Measurements from ENCODE around the gene DENND1A. TPM values are rescaled to one million over a fixed set of nuclear protein-coding genes. Genes with fewer than 3 reads are reported as not detected.

The DENND1A gene
- total RNA-seq, 2 donors from 2014 or later, result 12.6 to 22.7 TPM

DNA sequence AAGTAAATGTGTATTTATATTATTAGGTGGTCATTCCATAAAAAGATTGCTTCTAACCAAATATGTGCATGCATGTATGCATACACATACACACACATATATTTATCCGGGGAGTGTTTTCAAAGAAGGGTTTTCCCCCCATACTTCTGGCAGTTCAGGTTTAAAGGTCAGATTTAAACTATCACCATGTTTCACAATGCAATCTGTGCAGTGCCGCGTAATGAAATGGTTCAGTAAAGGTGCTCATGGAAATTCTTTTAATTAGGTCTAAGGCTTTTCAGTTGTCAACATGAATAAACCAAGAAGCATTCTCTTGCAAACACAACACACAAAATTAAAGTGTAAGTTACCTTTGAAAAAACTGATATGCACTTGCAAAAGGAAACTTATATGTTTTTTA, 362.9 kb downstream of the DENND1A start:
- H3K27ac Mint-ChIP-seq, result no peak overlapping the region
- H3K36me3 Mint-ChIP-seq, result peaks cover 10 to 22% of the 10 kb centered on the region in 2 donors
- ATAC-seq (no peak), DNase-seq (ENCODE audit: low spot score in 2 of 2) (no peak)
- peaks cover 0 to 3% of the 10 kb centered on the region in 2 donors for H3K9me3 Mint-ChIP-seq

DNA sequence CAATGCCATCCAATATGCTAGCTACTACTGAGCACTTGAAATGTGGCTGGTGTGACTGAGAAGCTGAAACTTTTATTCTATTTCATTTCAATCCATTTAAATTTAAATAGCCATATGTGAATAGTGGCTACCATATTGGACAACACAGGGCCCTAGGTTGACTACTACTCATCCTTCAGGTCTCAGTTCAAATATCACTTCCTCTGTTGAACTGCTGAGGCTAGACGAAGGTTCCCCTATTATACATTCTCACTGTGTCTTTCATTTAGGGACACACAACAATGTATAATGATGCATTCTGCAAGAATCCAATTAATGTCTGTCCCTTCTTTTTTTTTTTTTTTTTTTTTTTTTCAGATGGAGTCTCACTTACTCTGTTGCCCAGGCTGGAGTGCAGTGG, 365.3 kb downstream of the DENND1A start:
- no peak for ATAC-seq
- no peak for DNase-seq (ENCODE audit: low spot score in 2 of 2)
- Mint-ChIP-seq H3K36me3 (peaks cover 13 to 29% of the 10 kb centered on the region in 2 donors), H3K27ac (no peak overlapping the region), H3K9me3 (peaks cover 0 to 13% of the 10 kb centered on the region in 2 donors)

DNA sequence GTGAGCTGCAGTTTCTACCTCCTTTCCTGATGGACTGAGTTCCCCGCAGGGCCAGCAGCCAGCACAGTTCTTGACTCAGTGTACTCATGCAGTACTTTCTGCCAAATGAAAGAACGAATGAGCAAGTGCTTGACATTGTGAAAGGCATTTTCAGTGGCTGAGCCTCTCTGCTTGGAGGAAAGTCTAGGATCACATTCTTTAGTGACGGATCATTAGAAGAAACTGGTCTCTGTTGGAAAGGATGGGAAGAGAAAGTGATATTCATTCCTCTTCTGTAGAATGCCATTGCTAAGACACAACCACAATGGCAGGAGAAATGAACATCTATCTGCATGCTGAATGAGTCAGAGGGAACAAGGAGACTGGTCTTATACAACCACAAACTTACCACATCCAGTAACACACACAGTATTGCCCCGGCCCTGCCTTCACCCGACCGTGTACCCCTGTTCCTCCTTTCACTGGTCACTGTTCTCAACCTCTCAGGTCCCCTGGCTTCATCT, 367.0 kb downstream of the DENND1A start:
- DNase-seq (ENCODE audit: low spot score in 2 of 2) (no peak), ATAC-seq (peak; percentile 97)
- peaks cover 0 to 13% of the 10 kb centered on the region in 2 donors for H3K9me3 Mint-ChIP-seq
- peaks cover 5 to 16% of the 10 kb centered on the region in 2 donors for H3K36me3 Mint-ChIP-seq
- peak overlapping the region in 1 of 2 donors; percentile 46 for H3K27ac Mint-ChIP-seq

DNA sequence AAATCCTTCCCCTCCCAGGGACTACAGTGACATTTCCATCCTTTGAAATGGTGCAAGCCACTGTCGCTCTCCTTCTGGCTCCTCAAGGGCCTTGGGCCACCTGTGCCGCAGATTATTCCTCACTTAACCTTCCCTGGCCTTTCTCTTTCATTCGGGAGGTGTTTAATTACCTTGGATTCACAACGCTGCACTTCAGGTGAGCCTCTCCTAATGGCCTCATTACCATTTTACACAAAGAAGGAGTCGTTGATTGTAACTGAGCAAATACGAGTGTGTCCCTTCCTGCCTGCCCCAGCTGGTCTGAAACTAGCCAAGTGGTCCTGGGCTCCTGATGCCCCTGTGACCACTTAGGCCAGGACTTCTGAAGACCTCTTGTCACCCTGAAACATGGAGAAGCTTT, 368.9 kb downstream of the DENND1A start:
- peaks cover 20 to 28% of the 10 kb centered on the region in 2 donors for H3K36me3 Mint-ChIP-seq
- DNase-seq (ENCODE audit: low spot score in 2 of 2) (no peak), ATAC-seq (no peak)
- no peak overlapping the region for H3K27ac Mint-ChIP-seq
- H3K9me3 Mint-ChIP-seq, result peaks cover 0 to 13% of the 10 kb centered on the region in 2 donors

DNA sequence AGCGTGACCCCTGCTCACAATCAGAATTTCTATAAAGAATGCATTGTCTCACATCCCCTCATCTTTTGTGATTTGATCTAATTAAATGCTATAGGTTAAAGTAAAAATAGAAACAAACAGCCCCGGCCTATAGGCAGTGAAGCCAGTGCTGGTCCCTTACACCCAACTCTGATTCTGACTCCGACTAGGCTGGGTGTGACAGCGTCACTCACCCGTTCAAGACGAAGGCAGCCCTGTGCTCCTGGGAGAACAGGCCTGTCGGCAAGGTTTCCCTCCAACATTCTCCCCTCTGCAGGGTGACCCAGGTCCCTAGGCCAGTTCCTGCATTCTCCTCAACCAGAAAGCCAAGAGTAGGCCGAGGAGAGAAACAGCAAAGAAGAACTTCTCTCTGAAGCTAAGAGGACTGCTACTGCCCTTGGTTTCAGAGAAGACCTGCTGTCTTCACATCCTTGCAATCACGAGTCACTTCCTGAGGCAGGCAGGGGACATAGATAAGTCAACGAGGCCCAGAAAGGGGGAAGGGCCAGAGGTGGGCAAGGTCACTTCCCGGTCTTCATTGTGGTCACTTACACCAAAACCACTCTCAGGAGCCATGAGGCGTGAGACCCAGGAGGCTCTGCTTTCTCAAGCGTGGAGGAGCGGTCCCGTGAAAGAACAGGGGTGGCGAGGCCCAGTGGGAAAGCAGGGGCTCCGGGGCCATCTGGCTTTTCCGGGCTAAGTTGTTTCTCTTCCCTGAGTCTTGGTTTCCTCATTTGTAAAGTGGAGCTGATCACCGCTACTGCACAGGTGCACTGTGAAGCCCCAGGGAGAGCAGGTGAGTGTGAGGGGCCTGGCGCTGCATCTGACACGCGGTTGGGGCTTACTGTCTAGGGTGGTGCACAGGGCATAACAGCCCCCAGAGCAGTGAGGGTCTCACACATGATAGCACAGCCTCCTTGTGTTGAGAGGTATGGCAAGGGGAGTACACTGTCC, 373.2 kb downstream of the DENND1A start:
- peaks cover 0 to 8% of the 10 kb centered on the region in 2 donors for H3K9me3 Mint-ChIP-seq
- peaks cover 25 to 35% of the 10 kb centered on the region in 2 donors for H3K36me3 Mint-ChIP-seq
- peak overlapping the region in 1 of 2 donors; percentile 74 for H3K27ac Mint-ChIP-seq
- ATAC-seq (peak in 1 of 2 donors; percentile 22), DNase-seq (ENCODE audit: low spot score in 2 of 2) (no peak)

DNA sequence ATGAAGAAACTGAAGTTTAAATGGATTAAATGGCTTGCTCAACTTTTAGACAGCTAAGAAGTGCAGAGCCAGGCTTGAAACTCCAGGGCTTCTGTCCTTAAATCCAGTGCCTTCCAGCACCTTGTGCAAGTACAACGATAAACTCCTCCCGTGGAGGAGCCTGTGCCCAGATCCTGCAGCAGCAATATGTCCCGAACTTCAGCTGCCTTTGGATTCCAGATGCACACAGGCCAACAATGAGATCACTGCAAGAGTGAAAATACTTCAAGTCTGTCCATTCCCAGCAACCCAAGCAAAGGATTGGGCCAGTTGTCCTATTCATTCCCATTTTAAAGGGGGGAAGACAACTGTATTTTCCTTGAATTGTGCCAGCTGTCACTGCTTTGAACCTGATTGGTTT, 374.3 kb downstream of the DENND1A start:
- peak overlapping the region in 1 of 2 donors; percentile 57 for H3K27ac Mint-ChIP-seq
- ATAC-seq, result no peak
- peaks cover 25% of the 10 kb centered on the region in 2 donors for H3K36me3 Mint-ChIP-seq
- H3K9me3 Mint-ChIP-seq, result no peaks in the 10 kb centered on the region
- DNase-seq (ENCODE audit: low spot score in 2 of 2), result no peak

DNA sequence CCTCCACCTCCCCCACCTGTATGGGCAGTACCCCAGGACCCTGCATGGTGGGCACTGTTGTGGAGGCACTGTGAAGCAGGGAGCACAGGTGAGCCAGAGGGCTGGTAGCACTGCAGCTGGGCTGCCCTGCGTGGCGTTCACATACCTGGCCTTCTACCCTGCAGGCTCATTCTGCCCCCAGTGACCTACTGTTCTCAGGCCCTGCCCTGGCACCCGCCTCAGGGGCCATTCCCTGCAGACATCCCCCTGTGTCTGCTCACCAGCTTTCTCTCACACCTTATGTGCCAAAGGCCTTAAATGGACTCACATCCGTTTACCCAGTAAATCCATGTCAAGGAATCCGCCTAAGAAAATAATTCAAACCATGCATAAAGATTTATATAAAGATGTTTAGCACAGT, 377.4 kb downstream of the DENND1A start:
- Mint-ChIP-seq H3K27ac (peak overlapping the region in 1 of 2 donors; percentile 72), H3K9me3 (no peaks in the 10 kb centered on the region), H3K36me3 (peaks cover 25% of the 10 kb centered on the region in 2 donors)
- DNase-seq (ENCODE audit: low spot score in 2 of 2) (no peak), ATAC-seq (no peak)

DNA sequence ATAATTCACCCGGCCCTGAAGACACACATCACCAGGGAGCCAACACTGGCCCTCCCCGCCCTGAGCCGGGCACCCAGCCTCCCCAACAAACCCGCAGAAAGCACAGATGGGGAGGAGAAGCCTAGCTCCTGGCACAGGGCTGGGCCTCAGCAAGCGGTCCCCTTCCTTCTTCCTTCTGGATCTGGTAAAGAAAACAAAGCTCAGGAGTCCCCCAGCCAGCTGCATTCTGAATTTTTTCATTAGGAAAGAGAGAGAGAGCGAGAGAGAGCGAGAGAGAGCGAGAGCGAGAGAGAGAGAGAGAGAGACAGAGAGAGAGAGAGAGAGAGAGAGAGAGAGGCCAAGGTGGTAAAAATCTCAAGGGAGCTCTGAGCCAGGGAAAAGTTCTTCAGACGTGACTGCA, 378.2 kb downstream of the DENND1A start:
- Mint-ChIP-seq H3K9me3 (no peaks in the 10 kb centered on the region), H3K27ac (peak overlapping the region in 1 of 2 donors; percentile 29), H3K36me3 (peaks cover 17 to 19% of the 10 kb centered on the region in 2 donors)
- DNase-seq (ENCODE audit: low spot score in 2 of 2) (no peak), ATAC-seq (no peak)

DNA sequence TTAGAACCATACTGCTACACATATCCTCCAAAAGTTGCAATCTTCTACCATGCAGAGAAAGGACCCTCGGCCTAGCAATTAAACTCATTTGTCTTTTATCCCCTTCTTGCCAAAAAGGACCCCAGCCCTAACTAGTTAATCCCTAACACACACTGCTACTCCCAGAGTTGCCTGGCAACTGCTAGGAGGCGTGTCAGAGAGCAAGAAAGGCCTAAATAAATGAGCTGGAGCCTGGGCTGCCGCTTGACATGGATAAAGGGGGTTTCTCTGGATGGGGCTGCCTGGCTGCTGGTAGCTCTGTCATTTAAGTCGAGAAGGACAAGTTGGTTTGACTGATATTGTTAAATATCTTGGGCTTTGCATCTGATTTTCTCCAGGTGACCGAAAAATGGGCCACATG, 379.1 kb downstream of the DENND1A start:
- no peaks in the 10 kb centered on the region for H3K9me3 Mint-ChIP-seq
- H3K27ac Mint-ChIP-seq, result peak overlapping the region in 1 of 2 donors; percentile 18
- ATAC-seq (no peak), DNase-seq (ENCODE audit: low spot score in 2 of 2) (no peak)
- peaks cover 8 to 10% of the 10 kb centered on the region in 2 donors for H3K36me3 Mint-ChIP-seq

DNA sequence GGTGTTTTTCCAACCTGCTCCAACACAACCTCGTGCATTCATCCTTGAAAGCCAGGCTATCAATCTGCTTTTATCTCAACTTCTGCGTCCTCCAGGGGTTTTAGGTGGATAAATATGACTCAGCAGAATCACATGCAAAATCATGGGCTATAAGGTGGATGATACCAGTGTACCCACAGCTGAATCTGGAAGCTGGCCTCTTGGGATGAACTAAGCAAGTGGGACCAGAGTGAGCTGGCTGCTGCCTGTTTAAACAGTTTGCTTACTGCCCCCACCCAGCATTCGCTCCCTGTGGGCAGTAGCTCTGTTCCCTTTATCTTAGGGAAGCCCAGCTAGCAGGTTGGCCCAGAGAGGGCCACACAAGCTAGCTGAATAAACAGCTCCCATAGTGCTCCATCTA, 379.9 kb downstream of the DENND1A start:
- peaks cover under 1 to 2% of the 10 kb centered on the region in 2 donors for H3K36me3 Mint-ChIP-seq
- DNase-seq (ENCODE audit: low spot score in 2 of 2), result no peak
- H3K27ac Mint-ChIP-seq, result peak overlapping the region; percentile 53 to 74
- H3K9me3 Mint-ChIP-seq, result no peaks in the 10 kb centered on the region
- no peak for ATAC-seq

DNA sequence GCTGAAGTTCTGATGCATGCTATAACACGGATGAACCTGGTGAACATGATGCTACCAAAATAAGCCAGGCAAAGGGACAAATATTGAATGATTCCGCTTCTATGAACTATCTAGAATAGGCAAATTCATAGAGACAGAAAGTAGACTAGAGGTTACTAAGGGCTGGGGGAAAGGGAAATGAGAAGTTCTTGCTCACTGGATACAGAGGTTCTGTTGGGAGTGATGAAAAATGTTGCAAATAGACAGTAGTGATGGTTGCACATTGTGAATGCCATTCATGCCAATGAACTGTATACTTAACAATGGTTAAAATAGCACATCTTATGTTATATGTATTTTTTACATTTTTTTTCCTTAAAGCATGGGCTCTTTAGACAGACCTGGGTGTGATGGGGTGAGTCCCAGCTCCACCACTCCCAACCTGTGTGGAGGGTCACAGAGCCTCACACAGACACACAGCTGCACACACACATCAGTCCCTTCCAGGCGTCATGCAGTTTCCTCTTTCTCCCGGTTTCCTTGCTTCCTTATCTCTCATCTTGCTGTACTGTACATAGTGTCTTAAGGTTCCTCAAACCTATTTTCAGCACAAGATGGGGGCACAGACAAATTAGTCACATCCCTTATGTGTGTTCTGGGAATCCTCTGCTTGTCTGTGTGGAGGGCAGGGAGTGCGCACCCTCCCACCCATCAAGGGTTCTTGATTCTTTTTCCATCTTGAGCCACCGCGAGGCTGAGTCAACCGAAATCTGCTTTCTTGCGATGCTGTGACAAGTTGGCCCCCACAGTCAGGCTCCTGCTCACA, 381.0 kb downstream of the DENND1A start:
- DNase-seq (ENCODE audit: low spot score in 2 of 2), result peak in 1 of 2 donors; percentile 43
- H3K27ac Mint-ChIP-seq, result peak overlapping the region; percentile 53 to 74
- no peaks in the 10 kb centered on the region for H3K9me3 Mint-ChIP-seq
- peak; percentile 89 to 93 for ATAC-seq
- no peaks in the 10 kb centered on the region for H3K36me3 Mint-ChIP-seq

DNA sequence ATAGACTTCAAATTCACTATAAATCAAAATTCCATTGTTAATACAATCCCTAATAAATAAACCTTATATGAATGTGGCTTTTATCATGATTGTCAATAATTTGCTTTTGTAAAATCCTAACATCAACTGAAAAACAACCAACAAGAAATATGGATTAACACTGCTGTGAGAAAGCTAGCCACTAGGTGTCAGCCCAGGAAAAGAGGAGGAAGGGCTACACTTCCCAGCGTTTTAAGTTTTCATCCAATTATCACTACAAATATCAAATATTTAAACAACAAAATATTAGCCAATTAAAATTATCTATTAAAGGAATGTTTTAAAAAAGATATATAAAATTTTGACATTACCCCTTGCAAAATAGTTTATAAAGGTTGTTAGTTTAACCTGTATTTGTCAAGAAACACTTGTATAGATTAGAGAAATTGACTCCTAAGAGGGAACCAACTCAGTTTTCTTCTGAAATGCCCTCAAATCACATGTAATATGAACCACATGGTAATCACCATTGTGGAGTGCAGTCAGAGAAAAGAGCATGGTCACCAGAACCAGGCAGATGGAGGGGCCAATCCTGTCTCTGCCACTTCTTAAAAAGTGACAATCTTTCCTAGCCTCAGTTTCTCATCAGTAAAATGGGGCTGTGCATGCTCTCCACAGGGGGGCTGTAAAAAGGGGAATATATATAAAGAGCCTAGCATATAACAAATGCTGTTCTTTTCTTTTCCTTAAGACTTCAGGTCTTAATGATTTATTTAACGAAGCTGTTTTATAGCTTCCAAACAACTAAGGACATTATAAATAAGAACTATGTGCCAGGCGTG, 385.7 kb downstream of the DENND1A start:
- Mint-ChIP-seq H3K27ac (no peak overlapping the region), H3K9me3 (no peaks in the 10 kb centered on the region), H3K36me3 (no peaks in the 10 kb centered on the region)
- DNase-seq (ENCODE audit: low spot score in 2 of 2) (no peak), ATAC-seq (no peak)

DNA sequence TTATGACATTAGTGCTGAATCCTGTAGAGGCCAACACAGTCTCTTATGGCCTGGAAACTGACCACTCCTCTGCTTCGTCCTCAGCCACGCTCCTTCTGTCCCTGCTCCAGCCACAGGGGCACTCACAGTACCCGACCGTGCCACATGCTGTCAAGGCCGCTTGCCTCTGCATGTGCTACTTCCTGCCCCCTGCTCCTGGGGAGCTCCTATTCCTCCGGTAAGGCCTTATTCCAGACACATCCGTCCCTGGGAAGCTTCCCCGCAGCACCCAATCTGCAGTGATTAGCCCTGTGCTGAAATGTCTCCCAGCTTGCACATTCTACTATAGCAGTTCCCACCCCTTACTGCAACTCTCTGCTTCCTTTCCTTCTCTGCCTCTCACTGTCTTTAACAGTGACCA, 386.4 kb downstream of the DENND1A start:
- Mint-ChIP-seq H3K36me3 (no peaks in the 10 kb centered on the region), H3K9me3 (no peaks in the 10 kb centered on the region), H3K27ac (peak overlapping the region in 1 of 2 donors; percentile 25)
- ATAC-seq, result no peak
- DNase-seq (ENCODE audit: low spot score in 2 of 2), result no peak

DNA sequence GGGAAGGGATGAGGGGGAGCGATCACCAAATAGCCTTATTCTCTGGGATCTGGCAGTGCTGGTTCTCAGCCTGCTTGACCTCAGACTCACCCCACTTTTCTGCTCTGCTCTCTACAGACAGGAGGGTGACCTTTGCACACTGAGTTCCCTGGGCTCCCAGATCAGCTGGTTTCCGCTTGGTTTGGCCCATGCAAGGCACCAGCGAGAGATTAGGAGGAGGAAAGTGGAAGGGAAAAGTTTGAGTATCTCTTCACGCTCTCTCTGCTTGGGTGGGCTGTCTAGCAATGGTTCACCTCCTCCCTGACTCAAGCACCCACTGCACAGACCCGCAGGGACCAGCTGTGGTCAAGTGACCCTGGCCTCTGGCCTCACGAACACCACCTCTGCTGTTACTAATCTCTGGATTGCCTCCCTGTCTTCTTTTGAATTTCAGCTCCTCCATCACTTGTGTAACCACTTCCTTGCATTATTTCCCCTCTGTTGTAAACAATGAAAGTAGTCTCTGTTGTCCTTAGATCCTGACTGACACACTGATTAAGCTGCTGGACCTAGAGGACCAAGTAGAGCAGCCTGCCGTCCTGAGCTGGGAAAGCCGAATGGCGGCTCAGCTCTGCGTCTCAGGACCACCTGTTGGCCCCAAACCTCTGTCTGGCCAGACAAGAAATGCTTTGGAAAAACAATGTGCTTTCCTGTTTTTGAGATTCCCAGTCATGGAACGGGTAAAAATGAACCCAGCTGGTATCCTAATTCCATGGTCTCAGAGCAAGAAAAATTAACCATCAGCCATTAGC, 387.3 kb downstream of the DENND1A start:
- Mint-ChIP-seq H3K27ac (peak overlapping the region in 1 of 2 donors; percentile 16), H3K9me3 (no peaks in the 10 kb centered on the region), H3K36me3 (no peaks in the 10 kb centered on the region)
- no peak for DNase-seq (ENCODE audit: low spot score in 2 of 2)
- no peak for ATAC-seq

DNA sequence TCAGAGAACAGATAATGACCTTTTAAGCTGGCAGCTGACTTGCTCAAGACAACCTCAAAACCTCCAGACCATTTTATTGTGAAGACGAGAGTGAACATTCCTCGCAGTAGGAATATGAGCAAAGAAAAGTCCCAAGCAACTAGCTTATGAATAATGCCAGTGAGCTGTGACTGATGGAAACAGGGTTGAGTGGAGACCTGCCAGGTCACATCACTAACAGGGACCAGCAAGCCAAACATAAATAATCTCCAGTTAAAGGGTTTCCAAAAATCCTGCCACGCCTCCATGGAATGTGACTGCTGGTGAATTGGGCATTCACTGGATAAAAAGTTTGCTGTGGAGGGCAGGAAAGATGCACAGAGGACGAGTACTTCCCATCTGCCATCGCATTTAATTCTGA, 388.5 kb downstream of the DENND1A start:
- ATAC-seq (no peak), DNase-seq (ENCODE audit: low spot score in 2 of 2) (no peak)

More for the DNA sequence above, 388.5 kb downstream of the DENND1A start:
- Mint-ChIP-seq H3K9me3 (no peaks in the 10 kb centered on the region), H3K36me3 (no peaks in the 10 kb centered on the region), H3K27ac (peak overlapping the region in 1 of 2 donors; percentile 37)

Measured in activated naive CD4-positive, alpha-beta T cell treated with anti-CD3 and anti-CD28 coated beads, Interleukin-2, amount 50 U/mL, for 72 hours (primary cell).